ENCODE measurements around the gene SDF2L1.

SDF2L1 gene

GRCh38 chr22:21621025-21621424, 21.1 kb upstream of the SDF2L1 start:
- H3K27ac ChIP-seq: no peak overlapping the region
- no peak for DNase-seq (ENCODE audit: low read depth, low spot score)

- no peak for DNase-seq (ENCODE audit: low read depth, low spot score)
- H3K27ac ChIP-seq: no peak overlapping the region
Observed at GRCh38 chr22:21622011-21622918, 19.8 kb upstream of the SDF2L1 start.

GRCh38 chr22:21622919-21623647, 19.0 kb upstream of the SDF2L1 start:
- DNase-seq (ENCODE audit: low read depth, low spot score): no peak
- H3K27ac ChIP-seq: peak overlapping the region; percentile 10

GRCh38 chr22:21623648-21623970, 18.5 kb upstream of the SDF2L1 start:
- peak overlapping the region; percentile 10 for H3K27ac ChIP-seq
- DNase-seq (ENCODE audit: low read depth, low spot score): no peak

GRCh38 chr22:21624120-21624879, 17.8 kb upstream of the SDF2L1 start:
- no peak for DNase-seq (ENCODE audit: low read depth, low spot score)
- H3K27ac ChIP-seq: peak overlapping the region; percentile 10

- H3K27ac ChIP-seq: peak overlapping the region; percentile 10
- no peak for DNase-seq (ENCODE audit: low read depth, low spot score)
Observed at GRCh38 chr22:21624880-21625791, 17.0 kb upstream of the SDF2L1 start.

- no peak overlapping the region for H3K27ac ChIP-seq
- no peak for DNase-seq (ENCODE audit: low read depth, low spot score)
Observed at GRCh38 chr22:21626073-21626734, 15.9 kb upstream of the SDF2L1 start.

- no peak overlapping the region for H3K27ac ChIP-seq
Observed at GRCh38 chr22:21626735-21627469, 15.2 kb upstream of the SDF2L1 start.

GRCh38 chr22:21628386-21629254, 13.5 kb upstream of the SDF2L1 start:
- peak overlapping the region; percentile 73 for H3K27ac ChIP-seq
- DNase-seq (ENCODE audit: low read depth, low spot score): no peak

More at GRCh38 chr22:21626735-21627469, 15.2 kb upstream of the SDF2L1 start:
- DNase-seq (ENCODE audit: low read depth, low spot score): no peak

- peak; percentile 74 for DNase-seq (ENCODE audit: low read depth, low spot score)
- H3K27ac ChIP-seq: peak within 1 kb of the TSS; percentile 73
Observed at GRCh38 chr22:21629255-21630149, 12.6 kb upstream of the SDF2L1 start, which contains the start of gene YDJC. TSS of gene YDJC (minus strand) at chr22:21630022. CDS start at chr22:21630014, 8 bp downstream.

- no peak overlapping the region for H3K27ac ChIP-seq
- no peak for DNase-seq (ENCODE audit: low read depth, low spot score)
Observed at GRCh38 chr22:21631025-21631424, 11.1 kb upstream of the SDF2L1 start.

- H3K27ac ChIP-seq: no peak within 1 kb of the TSS
Observed at GRCh38 chr22:21632237-21632895, 9.7 kb upstream of the SDF2L1 start, which contains the start of gene CCDC116. TSS of gene CCDC116 (plus strand) at chr22:21632760. CDS start at chr22:21633182, 422 bp downstream.

GRCh38 chr22:21632931-21633330, 9.2 kb upstream of the SDF2L1 start:
- H3K27ac ChIP-seq: no peak overlapping the region
- no peak for DNase-seq (ENCODE audit: low read depth, low spot score)

More at GRCh38 chr22:21632237-21632895, 9.7 kb upstream of the SDF2L1 start, which contains the start of gene CCDC116:
- DNase-seq (ENCODE audit: low read depth, low spot score): no peak

- no peak overlapping the region for H3K27ac ChIP-seq
- no peak for DNase-seq (ENCODE audit: low read depth, low spot score)
Observed at GRCh38 chr22:21633481-21633880, 8.6 kb upstream of the SDF2L1 start.

- no peak overlapping the region for H3K27ac ChIP-seq
- DNase-seq (ENCODE audit: low read depth, low spot score): no peak
Observed at GRCh38 chr22:21634081-21634480, 8.0 kb upstream of the SDF2L1 start.

- no peak for DNase-seq (ENCODE audit: low read depth, low spot score)
- no peak overlapping the region for H3K27ac ChIP-seq
Observed at GRCh38 chr22:21634844-21635243, 7.3 kb upstream of the SDF2L1 start.

All from epithelial cell of prostate (primary cell).